WTC11 (cell line): ENCODE measurements around the gene PTPN2. TPM values are rescaled to one million over a fixed set of nuclear protein-coding genes. Genes with fewer than 3 reads are reported as not detected.

Experiments used
- ATAC-seq: fragments of 200-7000 bp; cut with Tn5 transposase; 2 replicates; pipeline ENCODE4 v1.10.0; 2021; ENCODE audit warnings: mild to moderate bottlenecking, moderate library complexity
- CTCF ChIA-PET: fragments of 300-600 bp; sonication (Branson Sonifier 250); formaldehyde crosslinking; loops from one replicate; lab custom pipeline; 2021; ENCODE audit warnings: antibody characterized with exemption; lab: Charles Lee
- POLR2A ChIA-PET: fragments of 350-600 bp; sonication (Branson Sonifier 250); formaldehyde crosslinking; loops from one replicate; lab custom pipeline; 2021; ENCODE audit warnings: antibody characterized with exemption; lab: Charles Lee
- DNase-seq: peaks from one replicate; pipeline ENCODE4 v3.0.0; 2021; ENCODE audit warnings: low spot score
- H3K27ac Mint-ChIP-seq: 2 replicates; pipeline ENCODE4 v1.8.0; 2021; ENCODE audit warnings: mixed read lengths
- H3K27me3 Mint-ChIP-seq: 2 replicates; pipeline ENCODE4 v1.8.0; 2021; ENCODE audit warnings: low read depth, mild to moderate bottlenecking, moderate library complexity, mixed read lengths
- H3K36me3 Mint-ChIP-seq: 2 replicates; pipeline ENCODE4 v1.8.0; 2021; ENCODE audit warnings: mixed read lengths
- H3K4me1 Mint-ChIP-seq: 2 replicates; pipeline ENCODE4 v1.8.0; 2022; ENCODE audit warnings: mixed read lengths
- H3K4me3 Mint-ChIP-seq: 2 replicates; pipeline ENCODE4 v1.8.0; 2021; ENCODE audit warnings: mild to moderate bottlenecking, moderate library complexity, mixed read lengths
- H3K9me3 Mint-ChIP-seq: 2 replicates; pipeline ENCODE4 v1.8.0; 2021; ENCODE audit warnings: mixed read lengths
- ATF2 ChIP-seq: sonication (generic); formaldehyde crosslinking; IDR thresholded peaks from 2 replicates; pipeline ENCODE4 v1.8.1; 2022; ENCODE audit warnings: low read depth, missing genetic modification reagents, borderline replicate concordance
- CBFB ChIP-seq: sonication (generic); formaldehyde crosslinking; IDR thresholded peaks from 2 replicates; pipeline ENCODE4 v1.8.1; 2022; ENCODE audit warnings: mild to moderate bottlenecking, low read depth, missing genetic modification reagents
- ELF4 ChIP-seq: sonication (generic); formaldehyde crosslinking; IDR thresholded peaks from 2 replicates; pipeline ENCODE4 v1.8.1; 2022; ENCODE audit warnings: low read depth, mild to moderate bottlenecking, moderate library complexity, missing genetic modification reagents
- ESRRA ChIP-seq: sonication (generic); formaldehyde crosslinking; IDR thresholded peaks from 2 replicates; pipeline ENCODE4 v1.8.1; 2022; ENCODE audit warnings: mild to moderate bottlenecking, missing genetic modification reagents, borderline replicate concordance
- ETV6 ChIP-seq: sonication (generic); formaldehyde crosslinking; IDR thresholded peaks from 2 replicates; pipeline ENCODE4 v1.8.1; 2022; ENCODE audit warnings: mild to moderate bottlenecking, missing genetic modification reagents
- FOXK1 ChIP-seq: sonication (generic); formaldehyde crosslinking; IDR thresholded peaks from 2 replicates; pipeline ENCODE4 v1.8.0; 2022; ENCODE audit warnings: mild to moderate bottlenecking, moderate library complexity, missing genetic modification reagents
- GRHL2 ChIP-seq: fragments of 250-450 bp; sonication (Bioruptor Pico); IDR thresholded peaks from 2 replicates; pipeline ENCODE4 v1.8.0; 2022; ENCODE audit warnings: mild to moderate bottlenecking, moderate library complexity; ENCODE audit not compliant: insufficient replicate concordance, severe bottlenecking
- GTF2I ChIP-seq: fragments of 250-450 bp; sonication (Bioruptor Pico); conservative IDR thresholded peaks from 2 replicates; pipeline ENCODE4 v1.4.0; 2021; ENCODE audit warnings: mild to moderate bottlenecking
- JUN ChIP-seq: sonication (generic); formaldehyde crosslinking; IDR thresholded peaks from 2 replicates; pipeline ENCODE4 v1.8.0; 2023; ENCODE audit warnings: mild to moderate bottlenecking, missing genetic modification reagents
- RELA ChIP-seq: sonication (generic); formaldehyde crosslinking; IDR thresholded peaks from 2 replicates; pipeline ENCODE4 v1.8.1; 2022; ENCODE audit warnings: missing genetic modification reagents, mild to moderate bottlenecking, borderline replicate concordance
- SMAD4 ChIP-seq: sonication (generic); formaldehyde crosslinking; IDR thresholded peaks from 2 replicates; pipeline ENCODE4 v1.8.0; 2022; ENCODE audit warnings: mild to moderate bottlenecking, missing genetic modification reagents
- TP53 ChIP-seq: sonication (generic); formaldehyde crosslinking; IDR thresholded peaks from 2 replicates; pipeline ENCODE4 v1.8.1; 2023; ENCODE audit warnings: mild to moderate bottlenecking, missing genetic modification reagents
- ZBTB21 ChIP-seq: sonication (generic); formaldehyde crosslinking; IDR thresholded peaks from 2 replicates; pipeline ENCODE4 v1.8.1; 2023; ENCODE audit warnings: mild to moderate bottlenecking, missing genetic modification reagents, borderline replicate concordance
- ZBTB43 ChIP-seq: sonication (generic); formaldehyde crosslinking; IDR thresholded peaks from 2 replicates; pipeline ENCODE4 v1.8.1; 2023; ENCODE audit warnings: mild to moderate bottlenecking, missing genetic modification reagents
- ZNF121 ChIP-seq: sonication (generic); formaldehyde crosslinking; IDR thresholded peaks from 2 replicates; pipeline ENCODE4 v1.8.0; 2023; ENCODE audit warnings: missing genetic modification reagents
- ZNF219 ChIP-seq: sonication (generic); formaldehyde crosslinking; IDR thresholded peaks from 2 replicates; pipeline ENCODE4 v1.8.0; 2023; ENCODE audit warnings: missing genetic modification reagents, mild to moderate bottlenecking, borderline replicate concordance
- ZNF317 ChIP-seq: sonication (generic); formaldehyde crosslinking; IDR thresholded peaks from 2 replicates; pipeline ENCODE4 v1.8.1; 2023; ENCODE audit warnings: low read depth, mild to moderate bottlenecking, moderate library complexity, missing genetic modification reagents, borderline replicate concordance
- ZNF423 ChIP-seq: fragments of 250-450 bp; sonication (Bioruptor Pico); IDR thresholded peaks from 2 replicates; pipeline ENCODE4 v2.1.2; 2022; ENCODE audit warnings: mild to moderate bottlenecking, moderate library complexity
- ZNF425 ChIP-seq: fragments of 250-450 bp; sonication (Bioruptor Pico); conservative IDR thresholded peaks from 2 replicates; pipeline ENCODE4 v1.9.0; 2021; ENCODE audit warnings: mild to moderate bottlenecking
- ZNF532 ChIP-seq: fragments of 250-450 bp; sonication (Bioruptor Pico); IDR thresholded peaks from 2 replicates; pipeline ENCODE4 v1.9.0; 2021; ENCODE audit warnings: mild to moderate bottlenecking, borderline replicate concordance
- total RNA-seq: library from RNA; stranded (reverse); gene quantifications from 3 replicates; pipeline ENCODE4 v1.2.3, GENCODE V29; 2021
- TF ChIP-seq, protein P1 (sequence below): sonication (generic); formaldehyde crosslinking; IDR thresholded peaks from 2 replicates; pipeline ENCODE4 v1.8.0; 2022; ENCODE audit warnings: mild to moderate bottlenecking, missing genetic modification reagents
- TF ChIP-seq, protein P2 (sequence below): sonication (generic); formaldehyde crosslinking; IDR thresholded peaks from 2 replicates; pipeline ENCODE4 v1.8.0; 2023; ENCODE audit warnings: mild to moderate bottlenecking, missing genetic modification reagents
- TF ChIP-seq, protein P3 (sequence below): sonication (generic); formaldehyde crosslinking; IDR thresholded peaks from 2 replicates; pipeline ENCODE4 v1.8.0; 2023; ENCODE audit warnings: missing genetic modification reagents

The PTPN2 gene
- total RNA-seq, 1 experiment from 2014 or later = 37.7 TPM

GRCh38 chr18:12911025-12911928, 27.2 kb upstream of the PTPN2 start:
- POLR2A ChIA-PET = interaction anchor here (0.6 to 1.7 kb wide), 4 partner anchors 27 to 209 kb away, joined by 3 to 6 read pairs (median 4); partner anchors contain the start of genes CEP76, PSMG2, PTPN2 and SEH1L
- CTCF ChIA-PET = interaction anchor here (0.5 to 3.3 kb wide), 13 partner anchors 11 to 184 kb away, joined by 3 to 23 read pairs (median 5); no protein-coding TSS in a partner anchor
- DNase-seq = peak; percentile 63
- TF ChIP-seq ZNF423 (CRISPR knock-in tag) (no peak), JUN (CRISPR knock-in tag) (no peak), ZNF425 (CRISPR knock-in tag) (no peak), GRHL2 (no peak), RELA (CRISPR knock-in tag) (no peak), ESRRA (CRISPR knock-in tag) (no peak), ETV6 (0 out of 2 replicates have a peak, but pooled peaks have one; percentile 19), CBFB (CRISPR knock-in tag) (no peak), ZBTB21 (CRISPR knock-in tag) (no peak), TP53 (CRISPR knock-in tag) (no peak), ZNF317 (CRISPR knock-in tag) (0 out of 2 replicates have a peak, but pooled peaks have one; percentile 12), FOXK1 (CRISPR knock-in tag) (0 out of 2 replicates have a peak, but pooled peaks have one; percentile 29), ZNF219 (no peak), ATF2 (CRISPR knock-in tag) (no peak), GTF2I (no peak), ELF4 (no peak), ZBTB43 (CRISPR knock-in tag) (no peak), ZNF532 (CRISPR knock-in tag) (no peak), SMAD4 (no peak), ZNF121 (CRISPR knock-in tag) (0 out of 2 replicates have a peak, but pooled peaks have one; percentile 58)
- TF ChIP-seq, protein P1, sequence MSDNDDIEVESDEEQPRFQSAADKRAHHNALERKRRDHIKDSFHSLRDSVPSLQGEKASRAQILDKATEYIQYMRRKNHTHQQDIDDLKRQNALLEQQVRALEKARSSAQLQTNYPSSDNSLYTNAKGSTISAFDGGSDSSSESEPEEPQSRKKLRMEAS (CRISPR knock-in tag) = peak; percentile 59; the same call in 1 of the 2 replicates
- TF ChIP-seq, protein P2, sequence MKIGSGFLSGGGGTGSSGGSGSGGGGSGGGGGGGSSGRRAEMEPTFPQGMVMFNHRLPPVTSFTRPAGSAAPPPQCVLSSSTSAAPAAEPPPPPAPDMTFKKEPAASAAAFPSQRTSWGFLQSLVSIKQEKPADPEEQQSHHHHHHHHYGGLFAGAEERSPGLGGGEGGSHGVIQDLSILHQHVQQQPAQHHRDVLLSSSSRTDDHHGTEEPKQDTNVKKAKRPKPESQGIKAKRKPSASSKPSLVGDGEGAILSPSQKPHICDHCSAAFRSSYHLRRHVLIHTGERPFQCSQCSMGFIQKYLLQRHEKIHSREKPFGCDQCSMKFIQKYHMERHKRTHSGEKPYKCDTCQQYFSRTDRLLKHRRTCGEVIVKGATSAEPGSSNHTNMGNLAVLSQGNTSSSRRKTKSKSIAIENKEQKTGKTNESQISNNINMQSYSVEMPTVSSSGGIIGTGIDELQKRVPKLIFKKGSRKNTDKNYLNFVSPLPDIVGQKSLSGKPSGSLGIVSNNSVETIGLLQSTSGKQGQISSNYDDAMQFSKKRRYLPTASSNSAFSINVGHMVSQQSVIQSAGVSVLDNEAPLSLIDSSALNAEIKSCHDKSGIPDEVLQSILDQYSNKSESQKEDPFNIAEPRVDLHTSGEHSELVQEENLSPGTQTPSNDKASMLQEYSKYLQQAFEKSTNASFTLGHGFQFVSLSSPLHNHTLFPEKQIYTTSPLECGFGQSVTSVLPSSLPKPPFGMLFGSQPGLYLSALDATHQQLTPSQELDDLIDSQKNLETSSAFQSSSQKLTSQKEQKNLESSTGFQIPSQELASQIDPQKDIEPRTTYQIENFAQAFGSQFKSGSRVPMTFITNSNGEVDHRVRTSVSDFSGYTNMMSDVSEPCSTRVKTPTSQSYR = no peak
- TF ChIP-seq, protein P3, sequence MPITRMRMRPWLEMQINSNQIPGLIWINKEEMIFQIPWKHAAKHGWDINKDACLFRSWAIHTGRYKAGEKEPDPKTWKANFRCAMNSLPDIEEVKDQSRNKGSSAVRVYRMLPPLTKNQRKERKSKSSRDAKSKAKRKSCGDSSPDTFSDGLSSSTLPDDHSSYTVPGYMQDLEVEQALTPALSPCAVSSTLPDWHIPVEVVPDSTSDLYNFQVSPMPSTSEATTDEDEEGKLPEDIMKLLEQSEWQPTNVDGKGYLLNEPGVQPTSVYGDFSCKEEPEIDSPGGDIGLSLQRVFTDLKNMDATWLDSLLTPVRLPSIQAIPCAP (CRISPR knock-in tag) = peak; percentile 35; the same call in 1 of the 2 replicates

More at GRCh38 chr18:12911025-12911928, 27.2 kb upstream of the PTPN2 start:
- peak; percentile 56 for ATAC-seq
- Mint-ChIP-seq H3K4me1 (no peaks in the 10 kb centered on the region; the same call in 1 of the 2 replicates), H3K36me3 (no peaks in the 10 kb centered on the region), H3K27ac (no peak overlapping the region), H3K27me3 (peaks cover 54% of the 10 kb centered on the region), H3K9me3 (no peaks in the 10 kb centered on the region), H3K4me3 (peak overlapping the region; percentile 63)
